ENCODE data around the gene MACROD2. TPM values are rescaled to one million over a fixed set of nuclear protein-coding genes. Genes with fewer than 3 reads are reported as not detected.
A peak's percentile ranks its signal among the peaks of the same experiment; 100 is the strongest.

Gene MACROD2
- polyA plus RNA-seq, 1 experiment = 0.47 TPM

- TF ChIP-seq CTCF (IDR thresholded peaks at IDR 0.05; ENCODE audit: insufficient read depth, low read depth, low read length) = no peak
- peak; percentile 30 for DNase-seq (ENCODE audit: low read depth)
- H3K4me3 ChIP-seq (ENCODE audit: low read depth, low read length) = no peak overlapping the region
- no peaks in the 10 kb centered on the region for H3K27me3 ChIP-seq (ENCODE audit: control insufficient read depth, insufficient read depth, low read length)
- ChIA-PET POLR2A (no interaction called here), CTCF (no interaction called here)
- H3K36me3 ChIP-seq (ENCODE audit: control insufficient read depth, insufficient read depth, low read length) = no peaks in the 10 kb centered on the region
Observed at GRCh38 chr20:15616626-15617025, 1621.3 kb downstream of the MACROD2 start.

- DNase-seq (ENCODE audit: low read depth) = no peak
- TF ChIP-seq CTCF (IDR thresholded peaks at IDR 0.05; ENCODE audit: insufficient read depth, low read depth, low read length) = no peak
- ChIA-PET CTCF (no interaction called here), POLR2A (no interaction called here)
- Histone ChIP-seq H3K36me3 (ENCODE audit: control insufficient read depth, insufficient read depth, low read length) (no peaks in the 10 kb centered on the region), H3K4me3 (ENCODE audit: low read depth, low read length) (no peak overlapping the region), H3K27me3 (ENCODE audit: control insufficient read depth, insufficient read depth, low read length) (no peaks in the 10 kb centered on the region)
Observed at GRCh38 chr20:15618110-15618509, 1622.8 kb downstream of the MACROD2 start.

- no peaks in the 10 kb centered on the region for H3K27me3 ChIP-seq (ENCODE audit: control insufficient read depth, insufficient read depth, low read length)
- no peak for TF ChIP-seq CTCF (IDR thresholded peaks at IDR 0.05; ENCODE audit: insufficient read depth, low read depth, low read length)
- H3K4me3 ChIP-seq (ENCODE audit: low read depth, low read length) = no peak overlapping the region
- ChIA-PET POLR2A (no interaction called here), CTCF (no interaction called here)
- H3K36me3 ChIP-seq (ENCODE audit: control insufficient read depth, insufficient read depth, low read length) = no peaks in the 10 kb centered on the region
- DNase-seq (ENCODE audit: low read depth) = no peak
Observed at GRCh38 chr20:15618912-15619311, 1623.6 kb downstream of the MACROD2 start.

- Histone ChIP-seq H3K4me3 (ENCODE audit: low read depth, low read length) (no peak overlapping the region), H3K36me3 (ENCODE audit: control insufficient read depth, insufficient read depth, low read length) (no peaks in the 10 kb centered on the region), H3K27me3 (ENCODE audit: control insufficient read depth, insufficient read depth, low read length) (no peaks in the 10 kb centered on the region)
- CTCF ChIA-PET = no interaction called here
- no peak for TF ChIP-seq CTCF (IDR thresholded peaks at IDR 0.05; ENCODE audit: insufficient read depth, low read depth, low read length)
- no peak for DNase-seq (ENCODE audit: low read depth)
- POLR2A ChIA-PET = no interaction called here
Observed at GRCh38 chr20:15619341-15619740, 1624.0 kb downstream of the MACROD2 start.

GRCh38 chr20:15619816-15620215 is 1624.5 kb downstream of the MACROD2 start:
- ChIA-PET CTCF (interaction anchor here (0.6 kb wide), 1 partner anchor 1052 kb away, joined by 3 read pairs; no protein-coding TSS in a partner anchor), POLR2A (no interaction called here)
- no peak for TF ChIP-seq CTCF (IDR thresholded peaks at IDR 0.05; ENCODE audit: insufficient read depth, low read depth, low read length)
- no peaks in the 10 kb centered on the region for H3K27me3 ChIP-seq (ENCODE audit: control insufficient read depth, insufficient read depth, low read length)
- no peak overlapping the region for H3K4me3 ChIP-seq (ENCODE audit: low read depth, low read length)
- no peaks in the 10 kb centered on the region for H3K36me3 ChIP-seq (ENCODE audit: control insufficient read depth, insufficient read depth, low read length)
- no peak for DNase-seq (ENCODE audit: low read depth)

Measured in BJ (cell line).